Stimulated activated CD4-positive, alpha-beta T cell treated with anti-CD3 and anti-CD28 coated beads, TNF-alpha, amount 100 ng/mL, for 24 hours (primary cell): ENCODE data around the gene CDKAL1.
"Not testable (repeated sequence)": the region's sequence is repeated elsewhere in the genome, so short reads cannot be mapped to it uniquely, and the experiment has no call there.

Experiments
- DNase-seq, 3 experiments: peaks; one replicate each; pipeline ENCODE4 v3.0.0-alpha.2; 2020; ENCODE audit warnings: low read depth in 3 of 3

CDKAL1 gene

DNA sequence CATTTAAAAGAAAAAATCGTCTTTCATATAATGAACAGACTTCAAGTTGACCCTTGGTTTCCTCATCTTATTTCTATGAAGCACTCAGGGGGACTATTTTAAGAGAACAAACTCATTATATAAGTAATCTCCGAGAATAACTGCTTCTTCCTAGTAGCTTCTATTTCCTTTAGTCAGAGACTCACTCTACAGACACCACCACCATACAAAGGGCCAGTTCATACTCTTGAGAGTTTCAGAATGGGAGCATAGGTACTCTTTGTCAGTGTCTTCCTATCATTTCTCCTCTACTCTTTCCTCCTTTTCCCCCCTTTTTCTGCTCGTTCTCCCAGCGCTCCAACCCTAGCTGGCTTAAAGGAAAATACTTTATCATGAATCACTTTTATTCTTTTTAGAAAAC lies 104.9 kb downstream of the CDKAL1 start:
- DNase-seq: no peak

DNA sequence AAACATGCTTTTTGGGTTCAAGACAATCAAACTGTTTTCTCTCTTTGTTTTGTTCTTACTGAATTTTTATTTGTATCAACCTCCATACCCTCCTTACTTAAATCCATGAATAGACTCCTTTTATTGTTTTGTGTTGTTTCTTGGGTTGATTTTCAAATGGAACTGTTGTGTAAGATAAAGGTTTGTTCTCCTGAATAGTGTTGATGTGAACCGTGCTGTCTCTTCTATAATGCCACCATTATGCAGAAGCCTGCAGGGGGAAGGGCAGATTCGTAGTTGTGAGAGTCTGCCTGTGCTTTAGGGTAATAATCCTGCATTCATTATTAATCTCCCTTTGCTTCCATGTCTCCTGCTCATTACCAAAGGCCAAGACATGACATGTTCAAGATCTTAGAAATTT lies 105.9 kb downstream of the CDKAL1 start:
- DNase-seq: no peak

DNA sequence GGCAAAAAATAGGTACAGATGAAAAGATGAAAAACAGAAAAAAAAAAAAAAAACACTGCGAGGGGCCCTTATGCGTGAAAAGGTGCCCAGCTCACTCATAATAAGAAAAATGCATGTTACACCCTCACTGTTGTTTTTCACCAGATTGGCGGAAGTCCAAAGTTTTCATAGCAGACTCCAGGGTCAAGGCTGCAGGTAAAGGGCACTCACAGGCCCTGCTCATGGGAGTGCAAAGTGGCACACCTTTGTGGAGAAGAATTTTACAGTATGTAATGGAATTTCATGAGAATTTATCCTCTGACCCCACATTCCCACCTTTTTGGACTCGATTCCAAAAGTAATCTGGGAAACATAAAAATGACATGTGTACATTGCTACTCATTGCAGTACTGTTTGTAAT lies 108.2 kb downstream of the CDKAL1 start:
- DNase-seq: no peak

DNA sequence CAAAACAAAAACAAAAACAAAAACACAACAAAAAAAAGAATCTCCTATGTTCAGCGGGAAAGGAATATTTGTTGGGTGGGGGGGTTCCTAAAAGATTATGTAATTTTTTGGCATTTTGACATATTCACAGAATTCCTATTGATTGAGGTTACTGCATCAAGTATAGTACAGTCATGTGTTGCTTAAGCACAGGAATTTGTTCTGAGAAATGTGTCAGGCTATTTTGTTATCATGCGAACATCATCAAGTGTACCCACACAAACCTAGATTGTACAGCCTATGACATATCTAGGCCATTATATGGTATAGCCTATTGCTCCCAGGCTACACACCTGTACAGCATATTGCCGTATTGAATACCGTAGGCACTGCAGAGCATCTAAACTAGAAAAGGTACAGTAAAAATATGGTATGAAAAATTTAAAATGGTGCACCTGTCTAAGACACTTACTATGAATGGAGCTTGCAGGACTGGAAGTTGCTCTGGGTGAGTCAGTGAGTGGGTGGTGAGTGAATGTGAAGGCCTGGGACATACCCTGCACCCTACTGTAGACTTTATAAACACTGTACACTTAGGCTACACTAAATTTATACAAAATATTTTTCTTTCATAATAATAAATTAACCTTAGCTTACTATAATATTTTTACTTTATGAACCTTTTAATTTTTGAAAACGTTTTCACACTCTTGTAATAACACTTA lies 110.6 kb downstream of the CDKAL1 start:
- peak in 1 of 3 experiments; percentile 7 for DNase-seq

DNA sequence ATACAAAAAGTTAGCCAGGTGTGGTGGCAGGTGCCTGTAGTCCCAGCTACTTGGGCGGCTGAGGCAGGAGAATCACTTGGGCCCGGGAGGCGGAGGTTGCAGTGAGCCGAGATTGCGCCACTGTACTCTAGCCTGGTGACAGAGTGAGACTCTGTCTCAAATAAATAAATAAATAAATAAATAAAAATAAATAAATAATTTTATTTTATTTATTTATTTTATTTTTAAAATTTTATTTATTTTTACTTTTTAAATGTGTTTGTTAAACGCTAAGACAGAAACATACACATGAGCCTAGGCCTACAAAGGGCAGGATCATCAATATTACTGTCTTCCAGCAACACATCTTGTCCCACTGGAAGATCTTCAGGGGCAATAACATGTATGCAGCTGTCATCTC lies 111.3 kb downstream of the CDKAL1 start:
- not testable (repeated sequence) for DNase-seq

DNA sequence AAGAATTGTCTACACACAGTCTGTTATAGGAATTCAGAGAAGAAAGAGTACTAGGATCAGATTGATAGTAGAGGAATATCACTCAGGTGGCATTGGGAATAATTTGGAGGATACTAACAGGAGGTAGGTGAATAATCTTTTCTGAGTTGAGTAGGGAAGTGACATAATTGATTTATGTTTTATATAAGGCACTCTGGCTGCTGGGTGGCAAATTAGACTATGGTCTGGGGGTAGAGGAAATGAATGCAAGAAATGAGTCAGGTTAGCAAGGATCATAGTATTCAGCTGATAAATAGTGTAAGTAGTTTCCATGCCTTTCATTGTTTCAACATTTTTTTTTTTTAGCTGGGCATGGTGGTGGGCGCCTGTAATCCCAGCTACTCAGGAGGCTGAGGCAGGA lies 113.3 kb downstream of the CDKAL1 start:
- no peak for DNase-seq

DNA sequence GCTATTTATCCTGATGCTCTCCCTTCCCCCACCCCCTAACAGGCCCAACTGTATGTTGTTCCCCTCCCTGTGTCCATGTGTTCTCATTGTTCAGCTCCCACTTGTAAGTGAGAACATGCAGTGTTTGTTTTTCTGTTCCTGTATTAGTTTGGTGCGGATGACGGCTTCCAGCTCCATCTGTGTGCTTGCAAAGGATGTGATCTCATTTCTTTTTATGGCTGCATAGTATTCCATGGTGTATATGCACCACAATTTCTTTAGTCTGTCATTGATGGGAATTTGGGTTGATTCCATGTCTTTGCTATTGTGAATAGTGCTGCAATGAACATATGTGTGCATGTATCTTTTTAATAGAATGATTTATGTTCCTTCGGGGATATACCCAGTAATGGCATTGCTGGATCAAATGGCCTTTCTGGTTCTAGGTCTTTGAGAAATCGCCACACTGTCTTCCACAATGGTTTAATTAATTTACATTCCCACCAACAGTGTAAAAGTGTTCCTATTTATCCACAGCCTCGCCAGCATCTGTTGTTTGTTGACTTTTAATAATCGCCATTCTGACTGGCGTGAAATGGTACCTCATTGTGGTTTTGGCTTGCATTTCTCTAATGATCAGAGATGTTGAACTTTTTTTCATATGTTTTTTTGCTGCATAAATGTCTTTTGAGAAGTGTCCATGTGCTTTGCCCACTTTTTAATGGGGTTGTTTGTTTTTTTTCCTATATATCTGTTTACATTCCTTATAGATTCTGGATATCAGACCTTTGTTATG lies 115.6 kb downstream of the CDKAL1 start:
- DNase-seq: not testable (repeated sequence)

DNA sequence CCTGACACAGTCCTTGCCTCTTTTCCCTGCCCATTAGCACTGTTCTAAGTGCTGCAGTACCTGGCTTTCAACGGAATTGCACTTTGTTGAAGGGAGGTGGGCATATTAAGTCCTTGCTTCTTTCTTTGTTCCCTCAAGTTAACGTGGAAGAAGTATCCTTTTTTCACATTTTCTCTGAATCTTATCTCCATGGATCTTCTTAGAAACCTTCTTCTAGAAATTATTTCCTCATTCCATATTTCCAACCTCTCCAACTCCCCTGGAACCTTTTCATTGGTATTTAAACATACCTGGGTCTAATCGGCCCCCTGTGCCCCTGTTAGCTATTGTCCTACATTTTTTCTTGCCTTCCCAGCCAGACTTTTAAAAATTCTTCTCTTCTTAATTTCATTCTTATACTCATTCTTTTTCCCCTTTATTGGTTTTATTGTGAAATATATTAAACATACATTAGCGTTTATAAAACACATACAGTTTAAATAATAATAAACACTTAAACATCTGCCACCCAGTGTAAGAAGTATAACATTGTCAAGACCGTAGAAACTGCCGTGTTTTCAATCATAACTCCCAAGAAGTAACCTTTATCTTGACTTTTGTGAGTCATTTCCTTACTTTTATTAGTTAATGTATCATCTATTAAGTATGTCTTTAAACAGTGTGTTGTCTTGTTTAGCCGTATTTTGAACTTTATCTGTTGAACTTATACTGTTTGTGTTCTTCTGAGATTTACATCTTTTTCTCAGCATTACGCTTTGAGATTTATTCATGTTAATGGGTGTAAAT lies 118.2 kb downstream of the CDKAL1 start:
- no peak for DNase-seq

DNA sequence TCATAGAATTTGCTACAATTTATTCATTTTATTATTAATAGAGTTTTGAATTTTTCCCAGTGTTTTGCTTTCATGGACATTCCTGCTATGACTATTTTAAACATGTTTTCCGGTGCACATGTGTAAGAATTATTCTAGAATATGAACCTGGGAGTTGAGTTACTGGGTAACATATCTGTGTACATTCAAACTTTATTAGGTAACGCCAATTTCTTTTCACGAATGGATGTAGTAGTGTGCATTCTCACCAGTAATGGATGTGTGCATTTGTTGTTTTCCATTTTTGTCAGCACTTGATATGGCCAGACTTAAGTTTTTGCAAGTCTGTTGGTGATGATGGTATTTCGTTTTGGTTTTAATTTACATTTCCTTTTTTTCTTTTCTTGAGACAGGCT lies 118.8 kb downstream of the CDKAL1 start:
- DNase-seq: no peak

DNA sequence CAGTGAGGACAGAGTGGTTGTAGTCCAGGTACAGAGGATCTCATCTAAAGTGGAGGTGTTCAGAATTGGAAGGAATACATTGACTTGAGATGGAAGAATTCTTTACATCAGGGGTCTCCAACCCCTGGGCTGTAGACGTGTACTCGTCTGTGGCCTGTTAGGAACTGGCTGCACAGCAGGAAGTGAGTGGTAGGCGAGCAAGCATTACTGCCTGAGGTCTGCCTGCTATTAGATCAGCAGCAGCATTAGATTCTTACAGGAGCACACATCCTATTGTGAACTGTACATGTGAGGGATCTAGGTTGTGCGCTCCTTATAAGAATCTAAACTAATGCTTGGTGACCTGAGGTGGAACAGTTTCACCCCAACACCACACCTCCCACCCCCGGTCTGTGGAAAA lies 121.1 kb downstream of the CDKAL1 start:
- DNase-seq: no peak

DNA sequence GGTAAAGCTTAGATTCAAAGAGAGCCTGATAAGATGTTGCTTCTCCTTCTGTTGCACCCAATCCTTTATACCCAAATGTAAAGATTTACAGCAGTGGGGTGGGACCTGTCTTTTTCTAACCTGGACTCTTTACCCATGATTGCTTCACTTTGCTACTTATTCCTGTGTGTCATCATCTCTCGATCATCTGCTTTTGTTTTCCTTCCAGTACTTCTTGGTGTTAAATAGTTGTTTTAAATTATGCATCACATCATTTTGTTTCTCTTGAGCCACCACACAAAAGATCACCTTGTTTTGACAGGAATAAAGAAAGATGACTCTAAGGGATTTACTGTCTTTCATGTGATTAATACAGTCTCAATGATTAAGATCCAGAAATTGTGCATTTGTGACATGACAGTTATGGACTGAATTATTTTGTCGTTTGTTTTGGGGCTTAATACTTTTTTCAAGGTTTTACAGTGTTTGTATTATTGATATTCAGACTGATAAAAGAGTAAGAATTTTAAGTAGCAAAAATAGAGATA lies 123.1 kb downstream of the CDKAL1 start:
- DNase-seq: no peak

DNA sequence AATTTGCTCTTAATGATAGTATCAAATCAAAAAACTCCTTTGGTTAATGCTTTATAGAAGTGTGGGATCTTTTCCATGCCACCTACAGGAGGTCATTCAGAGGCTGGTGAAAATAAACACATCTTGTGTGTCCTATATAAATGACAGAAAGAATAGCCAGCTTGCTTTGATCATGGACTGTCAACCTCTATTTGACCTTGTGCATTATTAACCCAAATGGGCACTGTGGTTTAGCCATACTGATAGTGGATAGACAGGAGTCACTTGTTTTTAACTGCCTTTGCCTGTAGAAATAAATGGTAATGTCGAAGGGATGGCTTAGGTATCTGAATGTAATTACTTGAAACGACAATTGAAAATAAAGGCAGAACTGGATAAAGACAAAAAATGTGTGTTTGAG lies 123.8 kb downstream of the CDKAL1 start:
- DNase-seq: no peak

DNA sequence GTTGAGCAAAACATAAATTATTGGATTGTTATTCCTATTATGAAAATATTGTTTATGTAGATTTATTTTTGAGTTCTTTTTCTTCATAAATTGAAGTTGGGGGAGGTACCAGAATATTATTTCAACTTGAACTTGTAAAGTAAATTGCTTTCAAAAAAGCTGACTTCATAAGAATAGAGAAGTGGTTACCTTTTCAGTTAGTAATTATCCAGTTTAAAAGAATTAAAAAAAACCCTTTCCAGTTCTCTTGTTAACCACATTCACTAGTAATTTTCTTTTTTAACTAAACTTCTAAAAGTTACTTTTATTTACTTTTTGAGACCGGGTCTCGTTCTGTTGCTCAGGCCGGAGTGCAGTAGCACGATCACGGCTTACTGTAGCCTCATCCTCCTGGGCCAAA lies 124.3 kb downstream of the CDKAL1 start:
- no peak for DNase-seq

DNA sequence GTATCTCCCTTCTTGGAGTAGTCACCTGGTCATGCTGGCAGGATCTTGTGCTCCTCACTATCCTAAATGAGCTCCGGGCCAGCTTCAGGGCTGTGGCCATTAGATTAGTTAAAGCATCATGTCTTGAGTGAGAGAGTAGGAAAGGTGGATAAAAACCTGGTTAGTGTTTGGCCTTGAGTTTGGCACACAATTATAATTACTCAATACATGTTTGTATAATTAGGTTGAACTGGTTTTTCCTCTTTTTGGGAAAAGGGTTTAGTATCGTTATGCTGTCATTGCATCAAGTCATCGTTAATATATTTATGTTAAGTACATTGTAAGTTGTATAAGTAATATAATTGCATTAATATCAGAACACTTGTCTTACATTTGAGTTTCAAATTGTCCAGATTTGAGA lies 126.3 kb downstream of the CDKAL1 start:
- DNase-seq: no peak

DNA sequence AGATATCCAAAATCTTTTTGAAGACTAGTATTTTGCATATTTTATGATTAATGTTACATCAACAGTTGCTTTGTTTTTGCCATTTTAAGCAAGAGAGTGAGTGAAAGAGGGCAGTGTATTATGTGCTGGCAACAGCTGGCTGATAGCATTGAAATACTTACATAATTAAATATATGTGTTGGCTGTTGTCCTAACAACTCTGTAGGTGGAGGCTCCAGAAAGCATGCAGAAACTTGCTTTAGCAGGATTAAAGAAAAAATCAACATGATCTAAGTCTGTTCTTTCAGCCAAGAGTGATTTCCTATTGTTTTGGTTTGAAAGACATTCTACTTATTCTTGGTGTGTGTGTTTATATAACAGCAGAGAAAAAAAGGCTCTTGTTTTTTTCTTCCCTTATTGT lies 127.5 kb downstream of the CDKAL1 start:
- no peak for DNase-seq

DNA sequence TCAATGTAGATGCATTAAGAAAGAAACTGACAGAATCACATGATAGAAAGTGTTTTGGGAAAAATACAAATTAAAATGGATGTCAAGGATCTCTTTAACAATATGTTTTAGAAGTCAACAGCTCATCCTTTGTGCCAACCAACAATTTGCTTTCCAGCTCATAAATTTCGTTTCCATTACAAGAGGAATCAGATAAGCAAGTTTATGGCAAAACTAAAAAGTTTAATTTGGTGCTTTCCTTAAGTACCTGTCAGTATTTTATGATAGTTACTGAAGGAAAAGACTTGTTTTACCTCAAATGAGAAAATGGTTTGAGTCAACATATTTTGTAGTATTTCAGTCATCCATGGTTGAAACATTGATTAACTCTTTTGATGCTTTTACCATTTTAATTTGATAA lies 130.0 kb downstream of the CDKAL1 start:
- no peak for DNase-seq

DNA sequence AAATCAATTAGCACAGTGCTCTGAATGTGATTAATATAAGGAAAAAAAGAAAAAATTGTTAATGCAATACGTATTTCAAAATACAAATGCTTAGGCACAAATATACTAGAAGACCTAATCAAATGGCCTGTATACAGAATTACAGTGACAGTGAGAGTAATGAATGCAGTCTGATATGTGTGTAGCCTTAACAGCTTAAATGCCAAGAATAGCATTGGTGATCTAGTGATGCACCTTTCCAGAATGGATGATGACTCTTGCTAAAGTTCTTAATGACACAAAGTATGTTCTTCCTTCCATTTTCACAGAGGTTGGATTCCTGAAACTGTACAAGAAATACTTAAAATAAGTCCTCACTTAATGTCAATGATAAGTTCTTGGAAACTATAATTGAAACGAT lies 131.0 kb downstream of the CDKAL1 start:
- DNase-seq: no peak

DNA sequence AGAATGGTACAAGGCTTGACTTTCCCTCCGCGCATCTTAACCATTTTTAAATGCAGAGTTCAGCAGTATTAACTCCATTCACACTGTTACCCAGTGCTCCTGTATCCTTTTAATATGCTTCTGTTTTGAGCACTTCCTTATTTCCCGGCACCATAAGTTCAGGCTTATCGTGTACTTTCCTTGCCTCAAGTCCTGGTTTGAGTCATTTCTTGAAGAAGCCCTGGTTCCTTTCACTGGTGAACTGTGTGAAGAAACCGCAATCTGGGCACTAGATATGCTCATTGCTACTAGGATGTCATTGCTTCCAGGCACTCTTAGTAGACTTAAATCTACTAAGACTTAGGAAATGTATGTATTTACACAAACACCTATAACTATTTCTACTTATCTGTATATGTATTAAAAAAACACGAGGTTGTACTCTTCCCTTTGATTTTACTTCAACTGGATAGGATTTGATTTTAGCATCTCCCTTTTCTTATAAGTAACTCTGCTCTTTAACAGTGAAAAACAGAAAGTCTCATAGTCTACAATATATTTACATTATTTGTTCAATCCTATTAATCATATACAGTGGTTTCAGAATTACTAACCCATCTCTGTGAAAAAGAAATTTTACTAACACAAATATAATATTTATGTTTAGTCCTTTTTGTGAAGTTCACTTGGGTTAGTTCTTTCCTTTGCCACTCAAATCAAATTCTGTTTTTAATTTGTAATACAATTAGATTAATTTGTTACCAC lies 135.5 kb downstream of the CDKAL1 start:
- no peak for DNase-seq

DNA sequence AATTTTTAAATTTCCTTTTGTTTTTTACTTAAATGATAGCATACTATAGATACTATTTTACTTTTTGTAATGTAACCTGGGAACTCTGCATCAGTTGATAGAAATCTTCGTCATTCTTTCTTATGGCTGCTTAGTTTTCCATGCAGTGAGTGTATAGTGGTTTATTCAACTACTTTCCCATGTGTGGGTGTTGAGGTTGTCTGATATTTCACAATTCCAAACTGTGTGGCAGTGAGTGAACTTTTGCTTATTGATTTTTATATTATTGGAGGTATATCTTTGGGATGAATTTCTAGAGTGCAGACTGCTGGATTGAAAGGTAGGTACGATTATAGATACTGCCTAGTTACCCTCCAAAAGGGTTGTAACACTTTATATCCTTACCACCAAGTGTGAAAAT lies 136.5 kb downstream of the CDKAL1 start:
- no peak for DNase-seq

DNA sequence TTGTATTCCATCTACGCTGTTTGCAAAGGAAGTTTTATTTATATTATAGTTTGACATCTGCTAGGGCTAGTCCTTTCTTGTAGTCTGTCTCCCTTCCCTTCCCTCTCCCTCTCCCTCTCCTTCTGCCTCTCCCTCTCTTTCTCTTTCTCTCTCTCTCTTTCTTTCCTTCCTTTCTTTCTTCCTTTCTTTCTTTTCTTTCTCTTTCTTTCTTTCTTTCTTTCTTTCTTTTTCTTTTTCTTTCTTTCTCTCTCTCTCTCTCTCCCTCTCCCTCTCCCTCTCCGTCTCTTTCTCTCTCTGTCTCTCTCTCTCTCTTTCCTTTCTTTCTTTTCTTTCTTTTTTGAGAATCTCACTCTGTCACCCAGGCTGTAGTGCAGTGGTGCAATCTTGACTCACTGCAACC lies 137.8 kb downstream of the CDKAL1 start:
- no peak for DNase-seq

DNA sequence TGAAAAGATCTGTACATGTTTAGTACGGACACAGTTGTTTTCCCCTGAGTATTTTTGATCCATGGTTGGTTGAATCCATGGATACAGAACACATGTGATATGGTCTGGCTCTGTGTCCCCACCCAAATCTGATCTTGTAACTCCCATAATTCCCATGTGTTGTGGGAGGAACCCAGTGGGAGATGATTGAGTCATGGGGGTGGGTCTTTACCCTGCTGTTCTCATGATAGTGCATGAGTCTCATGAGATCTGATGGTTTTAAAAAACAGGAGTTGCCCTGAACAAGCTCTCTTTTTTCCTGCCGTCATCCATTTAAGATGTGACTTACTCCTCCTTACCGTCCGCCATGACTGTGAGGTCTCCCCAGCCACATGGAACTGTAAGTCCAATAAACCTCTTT lies 139.2 kb downstream of the CDKAL1 start:
- DNase-seq: no peak

DNA sequence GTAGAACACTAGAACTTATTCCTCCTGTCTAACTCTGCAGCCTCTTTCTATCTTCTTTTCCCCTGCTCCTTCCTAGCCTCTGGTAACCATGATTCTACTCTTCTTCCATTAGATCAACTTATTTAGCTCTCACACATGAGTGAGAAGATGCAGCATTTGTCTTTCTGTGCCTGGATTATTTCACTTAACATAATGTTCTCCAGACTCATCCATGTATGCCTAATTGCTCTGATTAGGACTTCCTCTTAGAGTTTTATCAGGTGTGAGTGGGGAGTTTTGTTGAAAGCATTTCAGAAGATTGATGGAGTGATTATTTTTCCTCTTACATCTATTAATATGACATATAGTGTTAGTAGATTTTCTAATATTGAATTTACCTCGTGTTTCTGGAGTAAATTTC lies 140.4 kb downstream of the CDKAL1 start:
- DNase-seq: no peak
